Thymus (tissue), 14 donors: Measurements from ENCODE around the gene BICD1. TPM values are rescaled to one million over a fixed set of nuclear protein-coding genes. Genes with fewer than 3 reads are reported as not detected.

ENCODE experiments used
- DNase-seq, 9 donors: peaks; one replicate each; pipeline ENCODE4 v3.0.0-alpha.2; 2013; ENCODE audit warnings: low spot score in 9 of 9, low read depth in 6 of 9, missing footprints in 1 of 9
- H3K27ac ChIP-seq, 2 donors: one replicate each; pipeline ENCODE4 v1.5.1; 2013; ENCODE audit warnings: control low read depth in 1 of 2, low read depth in 1 of 2, low read length in 1 of 2, mild to moderate bottlenecking in 1 of 2, moderate library complexity in 1 of 2
- H3K27me3 ChIP-seq, 2 donors: one replicate each; pipeline ENCODE4 v1.5.1; 2013; ENCODE audit warnings: low read length in 1 of 2; ENCODE audit not compliant: control insufficient read depth in 2 of 2, insufficient read depth in 1 of 2
- H3K36me3 ChIP-seq, 2 donors: one replicate each; pipeline ENCODE4 v1.5.1; 2013; ENCODE audit warnings: low read length in 1 of 2, mild to moderate bottlenecking in 1 of 2, moderate library complexity in 1 of 2; ENCODE audit not compliant: control insufficient read depth in 2 of 2, insufficient read depth in 2 of 2
- H3K4me1 ChIP-seq, 2 donors: one replicate each; pipeline ENCODE4 v1.5.1; 2013; ENCODE audit warnings: low read length in 2 of 2; ENCODE audit not compliant: control insufficient read depth in 2 of 2, insufficient read depth in 2 of 2
- H3K4me3 ChIP-seq, 2 donors: one replicate each; pipeline ENCODE4 v1.5.1; 2013; ENCODE audit warnings: low read length in 2 of 2, control low read depth in 1 of 2, mild to moderate bottlenecking in 1 of 2
- H3K9me3 ChIP-seq, 2 donors: one replicate each; pipeline ENCODE4 v1.5.1; 2013; ENCODE audit warnings: low read length in 1 of 2, mild to moderate bottlenecking in 1 of 2; ENCODE audit not compliant: control insufficient read depth in 2 of 2, insufficient read depth in 1 of 2
- WGBS: extraction: QIAGEN DNeasy Blood & Tissue Kit; methylation state at CpG from one replicate; pipeline ENCODE4 v1.1.7; 2013; 5-methylcytosine and 5-hydroxymethylcytosine counted together
- long read RNA-seq, 10 donors: transcript quantifications; one replicate each; lab custom pipeline, GENCODE V29; 2026
- polyA plus RNA-seq: library from polyadenylated mRNA; stranded (reverse); fragments of 200-250 nt; gene quantifications from one replicate; pipeline ENCODE4 v1.2.3, GENCODE V29; 2013
- total RNA-seq: library from RNA; stranded (reverse); fragments of 120-200 nt; gene quantifications from one replicate; pipeline ENCODE4 v1.2.4, GENCODE V29; 2013
- donor health status: healthy.

Gene BICD1
- total RNA-seq (5.5 TPM), polyA plus RNA-seq (12.1 TPM)
- long read RNA-seq, donor 1, partial matches to known transcripts = 0 of 2 reads
- long read RNA-seq, donor 1, other reads (novel, unspliced or antisense) = 0 of 2 reads
- long read RNA-seq, donor 2 = 0 reads
- long read RNA-seq, donor 3, transcript BICD1-207 (1 exons, 1,962 nt) = major isoform, 7 of 8 reads
- long read RNA-seq, donor 3, partial matches to known transcripts = 0 of 8 reads
- long read RNA-seq, donor 3, other reads (novel, unspliced or antisense) = 0 of 8 reads
- long read RNA-seq, donor 4, partial matches to known transcripts = 0 of 2 reads
- long read RNA-seq, donor 4, other reads (novel, unspliced or antisense) = 0 of 2 reads
- long read RNA-seq, donor 5, partial matches to known transcripts = 0 of 5 reads
- long read RNA-seq, donor 5, other reads (novel, unspliced or antisense) = 0 of 5 reads
- long read RNA-seq, donor 6, partial matches to known transcripts = 0 of 1 reads
- long read RNA-seq, donor 6, other reads (novel, unspliced or antisense) = 0 of 1 reads
- long read RNA-seq, donor 7, partial matches to known transcripts = 0 of 3 reads
- long read RNA-seq, donor 7, other reads (novel, unspliced or antisense) = 0 of 3 reads
- long read RNA-seq, donor 8, partial matches to known transcripts = 0 of 3 reads
- long read RNA-seq, donor 8, other reads (novel, unspliced or antisense) = 0 of 3 reads
- long read RNA-seq, donor 9, partial matches to known transcripts = 0 of 3 reads
- long read RNA-seq, donor 9, other reads (novel, unspliced or antisense) = 0 of 3 reads
- long read RNA-seq, donor 10, transcript BICD1-207 (1 exons, 1,962 nt) = major isoform, 5 of 6 reads
- long read RNA-seq, donor 10, partial matches to known transcripts = 0 of 6 reads
- long read RNA-seq, donor 10, other reads (novel, unspliced or antisense) = 0 of 6 reads

DNA sequence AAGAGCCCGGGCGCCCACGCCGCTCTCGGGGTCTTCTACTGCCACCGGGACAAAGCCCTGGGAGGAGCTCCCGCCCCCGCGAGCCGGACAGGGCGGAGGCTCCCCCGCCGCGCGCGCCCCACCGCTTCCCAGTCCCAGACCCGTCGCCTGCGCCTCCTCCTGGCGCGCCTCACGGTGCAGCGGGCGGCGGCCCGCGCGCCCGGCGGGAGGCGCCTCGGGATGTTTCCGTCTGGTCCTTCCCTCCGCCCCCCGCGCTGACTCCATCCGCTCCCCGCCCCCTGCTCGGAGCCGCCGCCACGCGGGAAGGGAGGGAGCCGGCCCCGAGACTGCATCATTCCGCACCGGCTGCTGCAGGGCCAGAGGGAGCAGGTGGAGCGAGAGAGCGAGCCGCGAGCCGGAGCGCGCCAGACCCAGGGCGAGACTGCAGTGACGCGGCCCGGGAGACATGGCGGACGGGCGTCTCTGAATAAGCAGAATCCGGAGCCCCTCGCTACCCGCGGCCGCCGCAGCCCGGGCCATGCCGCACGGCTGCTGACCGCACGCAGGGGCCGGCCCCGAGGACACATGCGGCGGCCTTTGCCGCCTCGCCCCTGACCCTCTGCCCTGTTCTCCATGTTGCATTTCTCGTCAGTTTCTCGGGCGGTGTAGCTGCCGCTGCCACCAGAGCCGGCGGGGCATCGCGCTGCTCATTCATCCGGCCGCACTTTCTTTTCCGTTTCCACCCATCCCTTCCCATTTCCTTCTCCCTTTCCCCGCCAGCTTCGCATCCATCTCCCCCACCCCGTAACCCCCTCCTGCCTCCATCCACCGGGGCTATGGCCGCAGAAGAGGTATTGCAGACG, at the start of gene BICD1:
Gene BICD1 (plus strand): TSS at position 331 of the 842 bp plus-strand sequence. CDS start 485 bp downstream, at position 816.
- H3K4me3 ChIP-seq = peak within 1 kb of the TSS; percentile 73 to 77
- peak within 1 kb of the TSS; percentile 67 to 82 for H3K27ac ChIP-seq
- no peaks in the 10 kb centered on the region for H3K9me3 ChIP-seq
- under 1% methylated on average over 96 of the region's 96 CpGs for WGBS
- peak in 6 of 9 donors; percentile 54 to 85 (median 66) for DNase-seq
- peaks cover 0 to 11% of the 10 kb centered on the region in 2 donors for H3K4me1 ChIP-seq
- H3K27me3 ChIP-seq = no peaks in the 10 kb centered on the region
- H3K36me3 ChIP-seq = no peaks in the 10 kb centered on the region

DNA sequence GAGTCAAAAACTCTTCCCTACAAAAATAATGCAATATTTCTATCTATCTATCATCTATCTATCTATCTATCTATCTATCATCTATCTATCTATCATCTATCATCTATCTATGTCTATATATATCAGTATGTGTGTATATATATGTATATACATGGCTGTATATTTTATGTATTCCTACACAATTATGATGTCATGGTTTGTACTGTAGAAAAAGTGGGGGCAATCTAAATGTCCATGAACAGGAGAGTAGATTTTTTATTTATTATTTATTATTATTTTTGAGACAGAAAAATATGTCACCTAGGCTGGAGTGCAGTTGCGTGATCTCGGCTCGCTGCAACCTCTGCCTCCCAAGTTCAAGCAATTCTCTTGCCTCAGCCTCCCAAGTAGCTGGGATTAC, 45.6 kb upstream of the BICD1 start:
- no peak overlapping the region for H3K4me3 ChIP-seq
- H3K27ac ChIP-seq = no peak overlapping the region
- H3K36me3 ChIP-seq = no peaks in the 10 kb centered on the region
- no peaks in the 10 kb centered on the region for H3K9me3 ChIP-seq
- 98% methylated on average over 3 of the region's 3 CpGs for WGBS
- DNase-seq = no peak
- H3K4me1 ChIP-seq = peaks cover 0 to 2% of the 10 kb centered on the region in 2 donors
- no peaks in the 10 kb centered on the region for H3K27me3 ChIP-seq

DNA sequence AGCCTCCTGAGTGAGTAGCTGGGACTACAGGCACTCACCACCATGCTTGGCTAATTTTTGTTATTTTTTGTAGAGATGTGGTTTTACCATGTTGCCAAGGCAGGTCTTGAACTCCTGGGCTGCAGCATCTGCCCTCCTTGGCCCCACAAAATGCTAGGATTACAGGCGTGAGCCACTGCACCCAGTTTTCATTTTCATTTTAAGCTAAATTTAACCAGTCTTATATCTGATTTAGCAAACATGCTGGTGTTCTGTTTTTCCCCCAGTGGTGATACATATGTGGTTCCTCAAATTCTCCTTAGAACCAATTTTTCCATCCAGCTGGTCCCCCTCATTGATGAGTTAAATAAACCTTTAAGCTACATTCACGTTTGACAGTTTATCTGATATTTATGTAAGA, 43.8 kb upstream of the BICD1 start:
- Histone ChIP-seq H3K36me3 (no peaks in the 10 kb centered on the region), H3K4me1 (peaks cover 0 to 2% of the 10 kb centered on the region in 2 donors), H3K27ac (no peak overlapping the region), H3K4me3 (no peak overlapping the region), H3K9me3 (no peaks in the 10 kb centered on the region), H3K27me3 (no peaks in the 10 kb centered on the region)
- DNase-seq = no peak
- 43% methylated on average over 2 of the region's 2 CpGs for WGBS

DNA sequence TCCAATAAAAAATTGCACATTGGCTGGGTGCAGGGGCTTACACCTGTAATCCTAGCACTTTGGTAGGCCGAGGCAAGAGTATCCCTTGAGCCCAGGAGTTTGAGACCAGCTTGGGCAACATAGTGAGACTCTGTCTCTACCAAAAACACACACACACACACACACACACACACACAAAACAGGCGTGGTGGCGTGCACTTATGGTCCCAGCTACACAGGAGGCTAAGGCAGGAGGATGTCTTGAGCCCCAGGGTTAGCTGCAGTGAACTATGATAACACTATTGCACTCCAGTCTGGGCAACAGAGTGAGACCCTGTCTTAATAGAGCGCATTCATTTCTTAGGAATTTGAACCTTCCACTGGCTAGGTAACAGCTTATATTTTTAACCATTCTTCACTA, 42.9 kb upstream of the BICD1 start:
- H3K36me3 ChIP-seq = no peaks in the 10 kb centered on the region
- no peak for DNase-seq
- no peak overlapping the region for H3K4me3 ChIP-seq
- peaks cover 0 to 2% of the 10 kb centered on the region in 2 donors for H3K4me1 ChIP-seq
- H3K27ac ChIP-seq = no peak overlapping the region
- 95% methylated on average over 4 of the region's 4 CpGs for WGBS
- H3K27me3 ChIP-seq = no peaks in the 10 kb centered on the region
- no peaks in the 10 kb centered on the region for H3K9me3 ChIP-seq

DNA sequence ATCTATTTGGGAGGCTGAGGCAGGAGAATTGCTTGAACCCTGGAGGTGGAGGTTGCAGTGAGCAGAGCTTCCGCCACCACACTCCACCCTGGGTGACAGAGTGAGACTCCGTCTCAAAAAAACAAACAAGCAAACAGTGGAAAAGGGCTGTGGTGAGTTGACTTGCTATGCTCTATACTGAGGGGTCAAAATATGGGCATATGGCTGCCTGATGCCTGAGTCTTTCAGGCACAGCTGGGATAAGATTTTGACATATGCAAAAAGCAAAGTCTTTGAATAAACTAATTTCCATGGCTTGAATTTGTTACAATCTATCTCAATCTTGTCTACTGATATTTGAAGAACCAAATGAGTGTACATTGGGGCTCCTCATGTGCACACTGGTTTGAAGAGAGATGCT, 40.4 kb upstream of the BICD1 start:
- H3K27ac ChIP-seq = no peak overlapping the region
- 99% methylated on average over 2 of the region's 2 CpGs for whole genome bisulfite sequencing
- H3K9me3 ChIP-seq = no peaks in the 10 kb centered on the region
- H3K27me3 ChIP-seq = no peaks in the 10 kb centered on the region
- no peaks in the 10 kb centered on the region for H3K4me1 ChIP-seq
- H3K36me3 ChIP-seq = no peaks in the 10 kb centered on the region
- no peak for DNase-seq
- no peak overlapping the region for H3K4me3 ChIP-seq

DNA sequence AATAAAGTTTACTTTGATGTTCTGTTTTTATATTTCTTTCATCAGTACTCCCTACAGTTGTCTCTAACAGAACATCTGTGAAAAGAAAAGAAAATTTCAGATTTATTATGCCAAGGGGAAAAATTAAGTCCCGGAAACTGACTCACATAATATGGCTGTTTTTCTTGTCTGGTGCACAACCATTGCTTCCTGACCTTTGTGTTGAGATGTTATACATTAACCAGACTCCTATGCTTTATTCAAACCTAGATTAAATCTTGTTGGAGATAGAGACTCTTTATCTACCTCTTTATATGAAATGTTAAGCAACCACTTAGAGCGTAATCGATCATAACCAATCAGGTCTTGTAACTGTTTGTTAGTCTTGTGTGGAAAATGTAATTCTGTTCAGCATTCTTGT, 37.6 kb upstream of the BICD1 start:
- 90% methylated on average over 3 of the region's 3 CpGs for WGBS
- H3K36me3 ChIP-seq = no peaks in the 10 kb centered on the region
- no peaks in the 10 kb centered on the region for H3K27me3 ChIP-seq
- H3K4me1 ChIP-seq = no peaks in the 10 kb centered on the region
- no peak for DNase-seq
- H3K27ac ChIP-seq = no peak overlapping the region
- H3K4me3 ChIP-seq = no peak overlapping the region
- H3K9me3 ChIP-seq = no peaks in the 10 kb centered on the region

DNA sequence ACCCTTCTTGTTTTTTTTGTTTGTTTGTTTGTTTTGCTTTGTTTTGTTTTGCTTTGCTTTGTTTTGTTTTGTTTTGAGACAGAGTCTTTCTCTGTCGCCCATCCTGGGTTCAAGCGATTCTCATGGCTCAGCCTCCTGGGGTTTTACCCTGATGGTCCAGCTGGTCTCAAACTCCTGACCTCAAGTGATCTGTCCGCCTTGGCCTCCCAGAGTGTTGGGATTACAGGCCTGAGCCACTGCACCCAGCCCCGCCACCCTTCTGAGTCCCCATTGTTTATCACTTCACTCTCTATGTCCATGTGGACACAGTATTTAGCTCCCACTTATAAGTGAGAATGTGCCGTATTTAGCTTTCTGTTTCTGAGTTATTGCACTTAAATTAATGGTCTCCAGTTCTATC, 36.9 kb upstream of the BICD1 start:
- Histone ChIP-seq H3K27me3 (no peaks in the 10 kb centered on the region), H3K4me1 (no peaks in the 10 kb centered on the region), H3K27ac (no peak overlapping the region), H3K36me3 (no peaks in the 10 kb centered on the region), H3K9me3 (no peaks in the 10 kb centered on the region), H3K4me3 (no peak overlapping the region)
- 97% methylated on average over 5 of the region's 5 CpGs for WGBS
- DNase-seq = no peak

DNA sequence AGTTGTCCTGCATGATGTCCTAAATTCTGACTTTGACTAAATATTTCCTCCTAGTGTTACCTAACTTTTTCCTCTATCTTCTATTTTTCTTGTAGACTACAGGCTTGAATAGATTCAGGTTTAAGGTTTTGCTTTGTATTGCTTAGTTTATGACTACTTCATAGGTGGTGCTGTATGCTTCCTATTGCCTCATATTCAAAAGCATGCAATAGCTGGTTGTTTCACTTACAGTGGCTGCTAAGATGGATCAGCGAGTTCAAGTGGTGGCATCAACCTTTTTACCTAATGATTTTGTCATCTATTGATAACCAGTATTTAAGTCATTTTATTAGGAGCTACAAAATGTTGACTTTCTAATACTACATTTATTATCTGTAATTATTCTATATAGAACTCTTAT, 36.3 kb upstream of the BICD1 start:
- no peaks in the 10 kb centered on the region for H3K27me3 ChIP-seq
- no peak overlapping the region for H3K27ac ChIP-seq
- DNase-seq = no peak
- H3K4me1 ChIP-seq = no peaks in the 10 kb centered on the region
- H3K9me3 ChIP-seq = no peaks in the 10 kb centered on the region
- no peak overlapping the region for H3K4me3 ChIP-seq
- 49% methylated on average over 1 of the region's 1 CpG for WGBS
- no peaks in the 10 kb centered on the region for H3K36me3 ChIP-seq
